ENCODE data around the gene KANSL3.

DNA sequence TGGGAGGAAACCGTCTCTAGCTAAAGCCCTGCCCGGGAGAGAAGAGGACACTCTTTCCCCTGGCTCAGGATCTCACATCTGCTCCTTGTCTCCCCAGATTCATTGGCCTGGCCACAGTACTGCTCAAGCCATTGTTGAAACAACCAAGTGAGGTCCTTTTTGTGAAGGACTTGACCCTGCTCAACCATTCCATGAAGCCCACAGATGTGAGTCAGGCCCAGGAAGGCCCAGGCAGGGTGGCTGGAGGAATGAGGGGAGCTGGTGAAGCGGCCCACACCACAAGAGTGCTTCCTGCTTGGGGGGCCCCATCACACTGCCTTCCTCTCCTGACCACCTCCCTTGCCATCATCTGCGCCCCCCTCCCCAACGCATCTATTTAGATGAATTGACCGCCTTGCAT lies 9.6 kb upstream of the KANSL3 start:
- TF ChIP-seq, protein P1, sequence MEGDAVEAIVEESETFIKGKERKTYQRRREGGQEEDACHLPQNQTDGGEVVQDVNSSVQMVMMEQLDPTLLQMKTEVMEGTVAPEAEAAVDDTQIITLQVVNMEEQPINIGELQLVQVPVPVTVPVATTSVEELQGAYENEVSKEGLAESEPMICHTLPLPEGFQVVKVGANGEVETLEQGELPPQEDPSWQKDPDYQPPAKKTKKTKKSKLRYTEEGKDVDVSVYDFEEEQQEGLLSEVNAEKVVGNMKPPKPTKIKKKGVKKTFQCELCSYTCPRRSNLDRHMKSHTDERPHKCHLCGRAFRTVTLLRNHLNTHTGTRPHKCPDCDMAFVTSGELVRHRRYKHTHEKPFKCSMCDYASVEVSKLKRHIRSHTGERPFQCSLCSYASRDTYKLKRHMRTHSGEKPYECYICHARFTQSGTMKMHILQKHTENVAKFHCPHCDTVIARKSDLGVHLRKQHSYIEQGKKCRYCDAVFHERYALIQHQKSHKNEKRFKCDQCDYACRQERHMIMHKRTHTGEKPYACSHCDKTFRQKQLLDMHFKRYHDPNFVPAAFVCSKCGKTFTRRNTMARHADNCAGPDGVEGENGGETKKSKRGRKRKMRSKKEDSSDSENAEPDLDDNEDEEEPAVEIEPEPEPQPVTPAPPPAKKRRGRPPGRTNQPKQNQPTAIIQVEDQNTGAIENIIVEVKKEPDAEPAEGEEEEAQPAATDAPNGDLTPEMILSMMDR (IDR thresholded peaks at IDR 0.05), result no peak
- no peak for TF ChIP-seq POLR2A (IDR thresholded peaks at IDR 0.05)
